Measurements from ENCODE around the gene LBX2. TPM values are rescaled to one million over a fixed set of nuclear protein-coding genes. Genes with fewer than 3 reads are reported as not detected.

LBX2 gene
- total and polyA plus RNA-seq, 12 donors, result 0.17 to 1.5 (median 0.44) TPM; not detected in 2

DNA sequence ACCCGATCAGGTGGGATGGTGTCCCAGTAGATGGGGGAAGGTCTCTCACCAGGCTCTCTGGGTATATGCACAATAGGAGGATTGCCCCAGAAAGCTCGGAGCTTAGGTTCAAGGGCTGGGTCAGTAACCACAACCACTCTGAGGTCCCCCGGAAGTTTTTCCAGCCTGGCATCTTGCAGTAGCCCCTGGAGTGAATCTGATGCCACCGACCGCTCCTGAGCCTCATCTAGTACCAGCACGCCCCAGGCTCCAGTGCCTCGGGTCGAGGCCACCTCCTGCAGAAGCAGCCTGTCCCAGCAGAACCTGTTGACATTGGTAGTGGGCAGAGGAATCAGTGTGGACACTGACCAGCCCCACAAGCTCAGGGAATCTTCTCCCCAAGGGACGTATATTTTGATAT is 24.6 kb upstream of the LBX2 start:
- peaks cover 0 to 30% (median 23%) of the 10 kb centered on the region in 9 donors for H3K36me3 ChIP-seq
- ATAC-seq (no peak), DNase-seq (no peak)
- TF ChIP-seq, protein P1, sequence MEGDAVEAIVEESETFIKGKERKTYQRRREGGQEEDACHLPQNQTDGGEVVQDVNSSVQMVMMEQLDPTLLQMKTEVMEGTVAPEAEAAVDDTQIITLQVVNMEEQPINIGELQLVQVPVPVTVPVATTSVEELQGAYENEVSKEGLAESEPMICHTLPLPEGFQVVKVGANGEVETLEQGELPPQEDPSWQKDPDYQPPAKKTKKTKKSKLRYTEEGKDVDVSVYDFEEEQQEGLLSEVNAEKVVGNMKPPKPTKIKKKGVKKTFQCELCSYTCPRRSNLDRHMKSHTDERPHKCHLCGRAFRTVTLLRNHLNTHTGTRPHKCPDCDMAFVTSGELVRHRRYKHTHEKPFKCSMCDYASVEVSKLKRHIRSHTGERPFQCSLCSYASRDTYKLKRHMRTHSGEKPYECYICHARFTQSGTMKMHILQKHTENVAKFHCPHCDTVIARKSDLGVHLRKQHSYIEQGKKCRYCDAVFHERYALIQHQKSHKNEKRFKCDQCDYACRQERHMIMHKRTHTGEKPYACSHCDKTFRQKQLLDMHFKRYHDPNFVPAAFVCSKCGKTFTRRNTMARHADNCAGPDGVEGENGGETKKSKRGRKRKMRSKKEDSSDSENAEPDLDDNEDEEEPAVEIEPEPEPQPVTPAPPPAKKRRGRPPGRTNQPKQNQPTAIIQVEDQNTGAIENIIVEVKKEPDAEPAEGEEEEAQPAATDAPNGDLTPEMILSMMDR (IDR thresholded peaks at IDR 0.05), result no peak
- WGBS, 2 donors, result 85% methylated on average over 9 of the region's 9 CpGs
- H3K9me3 ChIP-seq, result no peaks in the 10 kb centered on the region
- no peak overlapping the region for H3K4me3 ChIP-seq
- no peak overlapping the region for H3K27ac ChIP-seq
- intact Hi-C loops (cut with DNase I), result no loop called here
- peaks cover 2 to 28% (median 20%) of the 10 kb centered on the region in 7 donors for H3K27me3 ChIP-seq
- peaks cover 5 to 20% (median 12%) of the 10 kb centered on the region in 9 donors for H3K4me1 ChIP-seq

DNA sequence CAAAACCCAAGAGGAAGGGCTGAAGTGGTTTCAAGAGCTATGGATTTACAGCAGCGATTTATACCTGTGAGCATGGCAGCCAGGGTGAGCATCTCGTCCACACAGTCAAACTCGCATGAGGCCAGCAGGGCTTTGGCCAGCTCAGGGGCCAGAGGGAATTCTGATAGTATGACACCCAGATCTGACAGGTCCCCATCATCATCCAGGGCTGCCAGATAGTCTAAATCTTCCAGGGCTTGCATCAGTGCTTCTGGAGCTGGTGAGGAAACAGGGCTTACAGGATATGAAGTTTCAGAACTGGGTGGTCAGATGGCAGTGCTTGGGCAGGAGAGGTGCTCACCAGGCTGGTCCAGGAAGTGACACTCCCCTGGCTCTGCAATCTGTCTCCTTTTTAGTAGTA is 23.1 kb upstream of the LBX2 start:
- intact Hi-C loops (cut with DNase I), result no loop called here
- ATAC-seq (no peak), DNase-seq (no peak)
- peaks cover 0 to 5% (median 0%) of the 10 kb centered on the region in 9 donors for H3K4me1 ChIP-seq
- no peak overlapping the region for H3K4me3 ChIP-seq
- H3K27me3 ChIP-seq, result peaks cover 6 to 43% (median 35%) of the 10 kb centered on the region in 7 donors
- TF ChIP-seq, protein P1 (IDR thresholded peaks at IDR 0.05), result no peak
- 70 to 72% methylated on average over 3 of the region's 3 CpGs for WGBS, 2 donors
- H3K9me3 ChIP-seq, result no peaks in the 10 kb centered on the region
- H3K36me3 ChIP-seq, result peaks cover 0 to 21% (median 16%) of the 10 kb centered on the region in 9 donors
- H3K27ac ChIP-seq, result no peak overlapping the region

DNA sequence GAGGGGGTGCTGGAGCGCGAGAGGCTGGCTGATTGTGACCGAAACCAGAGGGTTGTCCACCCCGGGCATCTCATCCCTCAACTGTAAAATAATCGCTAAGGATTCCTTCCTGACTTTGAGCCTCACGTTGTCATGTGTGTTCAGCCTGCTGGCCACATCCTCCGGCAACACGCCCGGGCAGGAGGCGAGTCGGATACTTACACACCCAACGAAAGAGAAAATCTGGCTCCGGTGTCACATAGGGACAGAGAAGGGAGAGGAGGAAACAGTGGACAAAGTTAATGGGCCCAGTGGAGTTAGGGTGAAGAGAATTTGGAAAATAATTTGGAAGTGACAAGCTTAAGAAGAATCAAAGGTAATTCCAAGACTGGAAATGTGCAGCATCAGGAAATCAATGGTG is 17.2 kb upstream of the LBX2 start:
- H3K9me3 ChIP-seq, result no peaks in the 10 kb centered on the region
- peak overlapping the region in 8 of 10 donors; percentile 28 to 52 (median 46) for H3K4me3 ChIP-seq
- peaks cover 51 to 98% (median 93%) of the 10 kb centered on the region in 7 donors for H3K27me3 ChIP-seq
- WGBS, 2 donors, result 58 to 61% methylated on average over 13 of the region's 13 CpGs
- no peak for ATAC-seq
- peaks cover 8 to 34% (median 29%) of the 10 kb centered on the region in 9 donors for H3K4me1 ChIP-seq
- no peaks in the 10 kb centered on the region for H3K36me3 ChIP-seq
- TF ChIP-seq, protein P1 (IDR thresholded peaks at IDR 0.05), result no peak
- H3K27ac ChIP-seq, result no peak overlapping the region
- intact Hi-C loops (cut with DNase I), result no loop called here
- no peak for DNase-seq

- no peaks in the 10 kb centered on the region for H3K36me3 ChIP-seq
- peak; percentile 69 to 90 (median 85) for ATAC-seq
- H3K27me3 ChIP-seq, result peaks cover 51 to 100% (median 98%) of the 10 kb centered on the region in 7 donors
- H3K4me3 ChIP-seq, result peak overlapping the region; percentile 10 to 52 (median 44)
- intact Hi-C loops (cut with DNase I), result no loop called here
- peaks cover 8 to 34% (median 29%) of the 10 kb centered on the region in 9 donors for H3K4me1 ChIP-seq
- DNase-seq, result peak; percentile 69 to 76
- TF ChIP-seq, protein P1 (IDR thresholded peaks at IDR 0.05), result no peak
- H3K27ac ChIP-seq, result no peak overlapping the region
- no peaks in the 10 kb centered on the region for H3K9me3 ChIP-seq
- 2 to 3% methylated on average over 69 to 72 of the region's 72 CpGs for WGBS, 2 donors
These were observed 16.7 kb upstream of the LBX2 start for GRCh38 chr2:74515981-74516633.
